ENCODE data around the gene AADACL4.
A peak's percentile ranks its signal among the peaks of the same experiment; 100 is the strongest.

The AADACL4 gene

DNA sequence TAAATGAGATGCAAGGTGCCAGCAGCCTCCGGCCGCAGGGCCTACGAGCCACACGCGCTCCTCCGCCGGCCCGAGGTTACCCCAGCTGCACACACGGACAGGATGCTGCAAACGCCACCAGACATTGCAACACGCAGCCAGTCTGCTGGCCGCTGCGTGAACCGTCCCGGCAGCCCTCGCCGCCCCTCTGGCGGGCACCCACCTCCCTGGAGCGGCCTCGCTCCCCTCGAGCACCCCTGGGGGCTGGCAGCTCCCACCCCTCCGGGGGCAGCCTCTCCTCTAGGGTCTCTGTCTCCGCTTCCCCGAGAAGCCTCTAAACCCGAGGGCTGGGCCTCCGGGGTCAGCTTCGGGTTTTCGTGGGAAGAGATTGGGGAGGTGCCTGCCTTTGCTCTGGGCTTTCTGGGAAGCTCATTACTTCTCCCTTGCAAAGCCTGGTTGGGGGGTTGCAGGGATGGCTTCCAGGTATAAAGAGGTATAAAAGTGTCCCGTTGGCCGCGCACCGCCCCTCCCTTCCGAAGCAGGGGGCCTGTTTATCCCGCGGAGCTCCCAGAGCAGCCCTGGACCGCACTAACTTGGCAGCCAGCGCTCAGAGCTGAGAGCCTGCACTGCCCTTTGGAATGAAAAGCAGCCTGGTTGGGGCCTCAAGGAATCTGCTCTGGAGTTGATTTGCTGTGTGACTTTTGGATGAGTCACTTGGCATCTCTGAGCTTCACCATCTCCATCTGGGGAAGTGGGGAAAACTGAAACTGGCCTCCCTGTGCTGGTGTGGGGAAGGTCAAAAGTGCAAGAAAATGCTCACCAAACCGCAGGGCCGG, 47.7 kb upstream of the AADACL4 start (continued):
- TF ChIP-seq, protein P1, sequence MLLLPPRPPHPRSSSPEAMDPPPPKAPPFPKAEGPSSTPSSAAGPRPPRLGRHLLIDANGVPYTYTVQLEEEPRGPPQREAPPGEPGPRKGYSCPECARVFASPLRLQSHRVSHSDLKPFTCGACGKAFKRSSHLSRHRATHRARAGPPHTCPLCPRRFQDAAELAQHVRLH (tag by site-specific recombination; IDR thresholded peaks at IDR 0.05), result no peak
- no peak for TF ChIP-seq BCL11B (tag by site-specific recombination; IDR thresholded peaks at IDR 0.05; ENCODE audit: low read depth)
- TF ChIP-seq ZBTB8A (tag by site-specific recombination; IDR thresholded peaks at IDR 0.05), result peak; percentile 61
- TF ChIP-seq GLIS1 (tag by site-specific recombination; IDR thresholded peaks at IDR 0.05), result peak; percentile 82
- TF ChIP-seq, protein P2, sequence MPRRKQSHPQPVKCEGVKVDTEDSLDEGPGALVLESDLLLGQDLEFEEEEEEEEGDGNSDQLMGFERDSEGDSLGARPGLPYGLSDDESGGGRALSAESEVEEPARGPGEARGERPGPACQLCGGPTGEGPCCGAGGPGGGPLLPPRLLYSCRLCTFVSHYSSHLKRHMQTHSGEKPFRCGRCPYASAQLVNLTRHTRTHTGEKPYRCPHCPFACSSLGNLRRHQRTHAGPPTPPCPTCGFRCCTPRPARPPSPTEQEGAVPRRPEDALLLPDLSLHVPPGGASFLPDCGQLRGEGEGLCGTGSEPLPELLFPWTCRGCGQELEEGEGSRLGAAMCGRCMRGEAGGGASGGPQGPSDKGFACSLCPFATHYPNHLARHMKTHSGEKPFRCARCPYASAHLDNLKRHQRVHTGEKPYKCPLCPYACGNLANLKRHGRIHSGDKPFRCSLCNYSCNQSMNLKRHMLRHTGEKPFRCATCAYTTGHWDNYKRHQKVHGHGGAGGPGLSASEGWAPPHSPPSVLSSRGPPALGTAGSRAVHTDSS (tag by site-specific recombination; IDR thresholded peaks at IDR 0.05), result no peak
- 0 out of 2 replicates have a peak, but pooled peaks have one; percentile 12 for TF ChIP-seq IKZF3 (tag by site-specific recombination; IDR thresholded peaks at IDR 0.05)
- no peak for TF ChIP-seq ZNF610 (tag by site-specific recombination; IDR thresholded peaks at IDR 0.05; ENCODE audit: borderline replicate concordance)
- 0 out of 2 replicates have a peak, but pooled peaks have one; percentile 78 for TF ChIP-seq ZSCAN30 (tag by site-specific recombination; IDR thresholded peaks at IDR 0.05)
- no peak for TF ChIP-seq ZBTB7A (tag by site-specific recombination; IDR thresholded peaks at IDR 0.05; ENCODE audit: low read depth)
- no peak for TF ChIP-seq ZNF157 (tag by site-specific recombination; IDR thresholded peaks at IDR 0.05)
- TF ChIP-seq, protein P3, sequence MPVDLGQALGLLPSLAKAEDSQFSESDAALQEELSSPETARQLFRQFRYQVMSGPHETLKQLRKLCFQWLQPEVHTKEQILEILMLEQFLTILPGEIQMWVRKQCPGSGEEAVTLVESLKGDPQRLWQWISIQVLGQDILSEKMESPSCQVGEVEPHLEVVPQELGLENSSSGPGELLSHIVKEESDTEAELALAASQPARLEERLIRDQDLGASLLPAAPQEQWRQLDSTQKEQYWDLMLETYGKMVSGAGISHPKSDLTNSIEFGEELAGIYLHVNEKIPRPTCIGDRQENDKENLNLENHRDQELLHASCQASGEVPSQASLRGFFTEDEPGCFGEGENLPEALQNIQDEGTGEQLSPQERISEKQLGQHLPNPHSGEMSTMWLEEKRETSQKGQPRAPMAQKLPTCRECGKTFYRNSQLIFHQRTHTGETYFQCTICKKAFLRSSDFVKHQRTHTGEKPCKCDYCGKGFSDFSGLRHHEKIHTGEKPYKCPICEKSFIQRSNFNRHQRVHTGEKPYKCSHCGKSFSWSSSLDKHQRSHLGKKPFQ (tag by site-specific recombination; IDR thresholded peaks at IDR 0.05), result no peak
- no peak for TF ChIP-seq ZNF223 (tag by site-specific recombination; IDR thresholded peaks at IDR 0.05)
- peak; percentile 48; the same call in 1 of the 2 replicates for TF ChIP-seq ZNF600 (tag by site-specific recombination; IDR thresholded peaks at IDR 0.05)
- TF ChIP-seq, protein P4, sequence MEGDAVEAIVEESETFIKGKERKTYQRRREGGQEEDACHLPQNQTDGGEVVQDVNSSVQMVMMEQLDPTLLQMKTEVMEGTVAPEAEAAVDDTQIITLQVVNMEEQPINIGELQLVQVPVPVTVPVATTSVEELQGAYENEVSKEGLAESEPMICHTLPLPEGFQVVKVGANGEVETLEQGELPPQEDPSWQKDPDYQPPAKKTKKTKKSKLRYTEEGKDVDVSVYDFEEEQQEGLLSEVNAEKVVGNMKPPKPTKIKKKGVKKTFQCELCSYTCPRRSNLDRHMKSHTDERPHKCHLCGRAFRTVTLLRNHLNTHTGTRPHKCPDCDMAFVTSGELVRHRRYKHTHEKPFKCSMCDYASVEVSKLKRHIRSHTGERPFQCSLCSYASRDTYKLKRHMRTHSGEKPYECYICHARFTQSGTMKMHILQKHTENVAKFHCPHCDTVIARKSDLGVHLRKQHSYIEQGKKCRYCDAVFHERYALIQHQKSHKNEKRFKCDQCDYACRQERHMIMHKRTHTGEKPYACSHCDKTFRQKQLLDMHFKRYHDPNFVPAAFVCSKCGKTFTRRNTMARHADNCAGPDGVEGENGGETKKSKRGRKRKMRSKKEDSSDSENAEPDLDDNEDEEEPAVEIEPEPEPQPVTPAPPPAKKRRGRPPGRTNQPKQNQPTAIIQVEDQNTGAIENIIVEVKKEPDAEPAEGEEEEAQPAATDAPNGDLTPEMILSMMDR (tag by site-specific recombination; IDR thresholded peaks at IDR 0.05), result no peak
- TF ChIP-seq, protein P5, sequence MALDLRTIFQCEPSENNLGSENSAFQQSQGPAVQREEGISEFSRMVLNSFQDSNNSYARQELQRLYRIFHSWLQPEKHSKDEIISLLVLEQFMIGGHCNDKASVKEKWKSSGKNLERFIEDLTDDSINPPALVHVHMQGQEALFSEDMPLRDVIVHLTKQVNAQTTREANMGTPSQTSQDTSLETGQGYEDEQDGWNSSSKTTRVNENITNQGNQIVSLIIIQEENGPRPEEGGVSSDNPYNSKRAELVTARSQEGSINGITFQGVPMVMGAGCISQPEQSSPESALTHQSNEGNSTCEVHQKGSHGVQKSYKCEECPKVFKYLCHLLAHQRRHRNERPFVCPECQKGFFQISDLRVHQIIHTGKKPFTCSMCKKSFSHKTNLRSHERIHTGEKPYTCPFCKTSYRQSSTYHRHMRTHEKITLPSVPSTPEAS (tag by site-specific recombination; IDR thresholded peaks at IDR 0.05), result peak; percentile 86
- no peak for TF ChIP-seq KLF7 (tag by site-specific recombination; IDR thresholded peaks at IDR 0.05; ENCODE audit: borderline replicate concordance)
- TF ChIP-seq SALL2 (tag by site-specific recombination; IDR thresholded peaks at IDR 0.05; ENCODE audit: borderline replicate concordance), result no peak
- TF ChIP-seq, protein P6, sequence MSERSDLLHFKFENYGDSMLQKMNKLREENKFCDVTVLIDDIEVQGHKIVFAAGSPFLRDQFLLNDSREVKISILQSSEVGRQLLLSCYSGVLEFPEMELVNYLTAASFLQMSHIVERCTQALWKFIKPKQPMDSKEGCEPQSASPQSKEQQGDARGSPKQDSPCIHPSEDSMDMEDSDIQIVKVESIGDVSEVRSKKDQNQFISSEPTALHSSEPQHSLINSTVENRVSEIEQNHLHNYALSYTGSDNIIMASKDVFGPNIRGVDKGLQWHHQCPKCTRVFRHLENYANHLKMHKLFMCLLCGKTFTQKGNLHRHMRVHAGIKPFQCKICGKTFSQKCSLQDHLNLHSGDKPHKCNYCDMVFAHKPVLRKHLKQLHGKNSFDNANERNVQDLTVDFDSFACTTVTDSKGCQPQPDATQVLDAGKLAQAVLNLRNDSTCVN (tag by site-specific recombination; optimal IDR thresholded peaks at IDR 0.05), result peak; percentile 36
- peak; percentile 68 for TF ChIP-seq ZNF423 (tag by site-specific recombination; IDR thresholded peaks at IDR 0.05)
- TF ChIP-seq ZBTB1 (tag by site-specific recombination; IDR thresholded peaks at IDR 0.05), result no peak
- TF ChIP-seq ZNF248 (tag by site-specific recombination; IDR thresholded peaks at IDR 0.05), result no peak
- peak; percentile 78 for TF ChIP-seq ZIC2 (tag by site-specific recombination; IDR thresholded peaks at IDR 0.05)
- no peak for TF ChIP-seq ZNF133 (tag by site-specific recombination; IDR thresholded peaks at IDR 0.05)
- no peak for TF ChIP-seq ZNF658 (tag by site-specific recombination; IDR thresholded peaks at IDR 0.05)
- TF ChIP-seq MEIS1 (CRISPR knock-in tag; IDR thresholded peaks at IDR 0.05; ENCODE audit: borderline replicate concordance), result no peak
- no peak for TF ChIP-seq MYNN (tag by site-specific recombination; IDR thresholded peaks at IDR 0.05; ENCODE audit: borderline replicate concordance)
- peak; percentile 75; the same call in 1 of the 2 replicates for TF ChIP-seq ZNF76 (tag by site-specific recombination; IDR thresholded peaks at IDR 0.05; ENCODE audit: borderline replicate concordance, low read depth)
- no peak for TF ChIP-seq SP2 (tag by site-specific recombination; IDR thresholded peaks at IDR 0.05)
- TF ChIP-seq, protein P7, sequence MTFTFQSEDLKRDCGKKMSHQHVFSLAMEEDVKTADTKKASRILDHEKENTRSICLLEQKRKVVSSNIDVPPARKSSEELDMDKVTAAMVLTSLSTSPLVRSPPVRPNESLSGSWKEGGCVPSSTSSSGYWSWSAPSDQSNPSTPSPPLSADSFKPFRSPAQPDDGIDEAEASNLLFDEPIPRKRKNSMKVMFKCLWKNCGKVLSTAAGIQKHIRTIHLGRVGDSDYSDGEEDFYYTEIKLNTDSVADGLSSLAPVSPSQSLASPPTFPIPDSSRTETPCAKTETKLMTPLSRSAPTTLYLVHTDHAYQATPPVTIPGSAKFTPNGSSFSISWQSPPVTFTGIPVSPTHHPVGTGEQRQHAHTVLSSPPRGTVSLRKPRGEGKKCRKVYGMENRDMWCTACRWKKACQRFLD (tag by site-specific recombination; IDR thresholded peaks at IDR 0.05), result no peak
- TF ChIP-seq ZNF394 (tag by site-specific recombination; IDR thresholded peaks at IDR 0.05; ENCODE audit: borderline replicate concordance), result peak; percentile 65; the same call in 1 of the 2 replicates
